Measurements from ENCODE around the gene STK32C. TPM values are rescaled to one million over a fixed set of nuclear protein-coding genes. Genes with fewer than 3 reads are reported as not detected.

Gene STK32C
- total and polyA plus RNA-seq, 7 donors: 4.3 to 12.8 (median 8.4) TPM

- no peak for TF ChIP-seq EP300 (IDR thresholded peaks at IDR 0.05)
- TF ChIP-seq POLR2A (IDR thresholded peaks at IDR 0.05): no peak
- TF ChIP-seq POLR2AphosphoS5 (IDR thresholded peaks at IDR 0.05): no peak
- no peak for TF ChIP-seq CTCF (IDR thresholded peaks at IDR 0.05)
- 92 to 94% methylated on average over 29 of the region's 29 CpGs for WGBS, 2 donors
- Histone ChIP-seq H3K4me1 (peaks cover 0 to 16% (median 11%) of the 10 kb centered on the region in 4 donors), H3K9me3 (no peaks in the 10 kb centered on the region), H3K36me3 (no peaks in the 10 kb centered on the region), H3K27me3 (no peaks in the 10 kb centered on the region), H3K4me3 (no peak overlapping the region), H3K27ac (no peak overlapping the region)
- DNase-seq: no peak
- intact Hi-C loops (cut with DNase I): no loop called here
These were observed 79.8 kb downstream of the STK32C start for GRCh38 chr10:132227851-132228390.

GRCh38 chr10:132226586-132227405 lies 81.0 kb downstream of the STK32C start:
- Histone ChIP-seq H3K27ac (no peak overlapping the region), H3K4me1 (peaks cover 0 to 19% (median 12%) of the 10 kb centered on the region in 4 donors), H3K4me3 (no peak overlapping the region), H3K9me3 (no peaks in the 10 kb centered on the region), H3K27me3 (no peaks in the 10 kb centered on the region), H3K36me3 (no peaks in the 10 kb centered on the region)
- 71 to 92% methylated on average over 27 of the region's 27 CpGs for WGBS, 2 donors
- TF ChIP-seq POLR2A (IDR thresholded peaks at IDR 0.05) (no peak), CTCF (IDR thresholded peaks at IDR 0.05) (no peak), POLR2AphosphoS5 (IDR thresholded peaks at IDR 0.05) (no peak)
- intact Hi-C loops (cut with DNase I): no loop called here
- no peak for DNase-seq

GRCh38 chr10:132225849-132226205 lies 81.9 kb downstream of the STK32C start:
- Histone ChIP-seq H3K9me3 (no peaks in the 10 kb centered on the region), H3K4me1 (peaks cover 0 to 18% (median 10%) of the 10 kb centered on the region in 4 donors), H3K4me3 (no peak overlapping the region), H3K27ac (no peak overlapping the region), H3K36me3 (no peaks in the 10 kb centered on the region), H3K27me3 (no peaks in the 10 kb centered on the region)
- intact Hi-C loops (cut with DNase I): no loop called here
- 85 to 86% methylated on average over 8 of the region's 8 CpGs for WGBS, 2 donors
- DNase-seq: no peak
- no peak for TF ChIP-seq POLR2AphosphoS5 (IDR thresholded peaks at IDR 0.05)
- no peak for TF ChIP-seq CTCF (IDR thresholded peaks at IDR 0.05)
- TF ChIP-seq POLR2A (IDR thresholded peaks at IDR 0.05): no peak
- TF ChIP-seq EP300 (IDR thresholded peaks at IDR 0.05): no peak

GRCh38 chr10:132225073-132225848 lies 82.5 kb downstream of the STK32C start:
- Histone ChIP-seq H3K4me3 (no peak overlapping the region), H3K36me3 (no peaks in the 10 kb centered on the region), H3K27me3 (no peaks in the 10 kb centered on the region), H3K4me1 (peaks cover 0 to 13% (median 4%) of the 10 kb centered on the region in 4 donors), H3K9me3 (no peaks in the 10 kb centered on the region), H3K27ac (no peak overlapping the region)
- intact Hi-C loops (cut with DNase I): no loop called here
- no peak for TF ChIP-seq POLR2AphosphoS5 (IDR thresholded peaks at IDR 0.05)
- no peak for TF ChIP-seq EP300 (IDR thresholded peaks at IDR 0.05)
- no peak for TF ChIP-seq POLR2A (IDR thresholded peaks at IDR 0.05)
- no peak for TF ChIP-seq CTCF (IDR thresholded peaks at IDR 0.05)
- DNase-seq: no peak
- 93% methylated on average over 25 of the region's 25 CpGs for WGBS, 2 donors
